Ovary (tissue), 10 donors: ENCODE measurements around the gene MED22. TPM values are rescaled to one million over a fixed set of nuclear protein-coding genes. Genes with fewer than 3 reads are reported as not detected.

Source experiments
- DNase-seq, 5 donors: peaks; one replicate each; pipeline ENCODE4 v3.0.0-alpha.2; 2019 to 2020
- H3K27ac ChIP-seq, 2 donors: fragments of 200-600 bp; one replicate each; pipeline versions ENCODE4 v1.5.1 to v1.8.0; 2019 to 2022
- H3K27me3 ChIP-seq: fragments of 200-600 bp; one replicate; pipeline ENCODE4 v1.8.0; 2022
- H3K36me3 ChIP-seq: fragments of 200-600 bp; sonication (generic); one replicate; pipeline ENCODE4 v1.5.1; 2019
- H3K4me1 ChIP-seq: one replicate; pipeline ENCODE4 v1.8.1; 2013; ENCODE audit warnings: mild to moderate bottlenecking, moderate library complexity; ENCODE audit not compliant: insufficient read depth
- H3K4me3 ChIP-seq: fragments of 200-600 bp; sonication (generic); one replicate; pipeline ENCODE4 v1.5.1; 2017
- H3K9me3 ChIP-seq, 2 donors: fragments of 200-600 bp in 1 of 2; sonication (generic) in 1 of 2; one replicate each; pipeline versions ENCODE4 v1.5.1 to v1.8.1; 2013 to 2019; ENCODE audit warnings: mild to moderate bottlenecking in 1 of 2, moderate library complexity in 1 of 2
- CTCF ChIP-seq, 3 donors: fragments of 450-650 bp in 2 of 3; fragments of 200-600 bp in 1 of 3; IDR thresholded peaks; one replicate each; pipeline versions ENCODE4 v1.5.1 to v1.8.0; 2016 to 2022; ENCODE audit warnings: antibody characterized with exemption in 3 of 3, mild to moderate bottlenecking in 1 of 3
- EP300 ChIP-seq: sonication (generic); formaldehyde crosslinking; IDR thresholded peaks from one replicate; pipeline ENCODE4 v1.6.1; 2017; ENCODE audit warnings: antibody characterized with exemption
- POLR2A ChIP-seq: fragments of 450-650 bp; IDR thresholded peaks from one replicate; pipeline ENCODE4 v1.6.1; 2017; ENCODE audit warnings: antibody characterized with exemption, mild to moderate bottlenecking, moderate library complexity
- WGBS, 3 donors: extraction: QIAGEN DNeasy Blood & Tissue Kit in 1 of 3; methylation state at CpG; one replicate each; pipeline versions ENCODE4 v1.1.5 to v1.1.7; 2013 to 2017; 5-methylcytosine and 5-hydroxymethylcytosine counted together
- intact Hi-C, 4 donors: fragments of 100-400 bp; cut with DNase I; formaldehyde crosslinking; loops; one replicate each; pipeline versions ENCODE4 v1.11.0 to v1.15.1; 2022 to 2023
- long read RNA-seq, 3 donors: library from polyadenylated mRNA in 2 of 3; unstranded in 2 of 3; transcript quantifications; one replicate each; pipeline ENCODE4 v2.0.0 and lab custom pipeline, GENCODE V29; 2021 to 2026
- polyA plus RNA-seq, 2 donors: library from polyadenylated mRNA; stranded (reverse); fragments of 200-250 nt in 1 of 2; fragments of 350-450 nt in 1 of 2; fragmentation: Illumina TruSeq in 1 of 2; extraction: RNeasy Lipid Tissue Mini Kit (QIAGEN cat#74804) in 1 of 2; gene quantifications; one replicate each; pipeline ENCODE4 v1.2.3, GENCODE V29; 2013 to 2014
- total RNA-seq, 7 donors: library from RNA; depleted of rRNA in 2 of 7; stranded (reverse); fragments of >200 nt in 2 of 7; fragmentation: NEBNext Ultra II Directional in 3 of 7; extraction: Animal tissue kit (Norgen Biotek cat#: 25700) in 3 of 7; gene quantifications; one replicate each; pipeline versions ENCODE4 v1.1.0 to v1.2.4, GENCODE V29; 2016 to 2023
- donor health status: DM: no; HTN: no; CAD: no; lungs with moderate emphysema.
- donor health status: DM: no; HTN: no; CAD: no.
- donor health status: Bipolar disorder and iron deficiency.
- donor health status: DM: yes; HTN: yes; CAD: no.
- donor health status: DM: no; HTN: no; CAD: no.
- donor health status: DM: yes; HTN: yes; CAD: no.

The MED22 gene
- 10 to 100 TPM; 20.6 to 43.8 (median 38.7) TPM for total RNA-seq
- polyA plus RNA-seq: 10 to 100 TPM in 1 of 2 donors, 1 to 10 TPM in 1; 8.3 to 24.5 TPM
- long read RNA-seq, donor 1, transcript MED22-209 (4 exons, 3,867 nt): major isoform, 18 of 96 reads
- long read RNA-seq, donor 1, partial matches to known transcripts: 74 of 96 reads
- long read RNA-seq, donor 1, other reads (novel, unspliced or antisense): 3 of 96 reads
- long read RNA-seq, donor 2, transcript MED22-209 (4 exons, 3,867 nt): major isoform, 6 of 5,173 reads
- long read RNA-seq, donor 2, partial matches to known transcripts: 4,988 of 5,173 reads
- long read RNA-seq, donor 2, other reads (novel, unspliced or antisense): 176 of 5,173 reads
- long read RNA-seq, donor 3, transcript MED22-209 (4 exons, 3,867 nt): major isoform, 31 of 70 reads
- long read RNA-seq, donor 3, partial matches to known transcripts: 2 of 70 reads
- long read RNA-seq, donor 3, other reads (novel, unspliced or antisense): 35 of 70 reads

- Histone ChIP-seq H3K36me3 (no peaks in the 10 kb centered on the region), H3K4me1 (peaks cover 5% of the 10 kb centered on the region), H3K9me3 (no peaks in the 10 kb centered on the region), H3K27ac (peak within 1 kb of the TSS; percentile 77 to 87), H3K27me3 (no peaks in the 10 kb centered on the region), H3K4me3 (peak within 1 kb of the TSS; percentile 90)
- 0% methylated on average over 57 to 64 of the region's 64 CpGs for WGBS, 3 donors
- intact Hi-C loops: no loop called here
- TF ChIP-seq CTCF (IDR thresholded peaks at IDR 0.05) (peak in 2 of 3 donors; percentile 9 to 46), EP300 (no peak), POLR2A (peak; percentile 90)
- DNase-seq: peak; percentile 89 to 96 (median 95)
Measured at GRCh38 chr9:133347985-133348717, at the start of gene MED22, which contains the start of gene RPL7A. TSS of gene MED22 (minus strand) at chr9:133348131. CDS start at chr9:133346662, 1,469 bp downstream. TSS of gene RPL7A (plus strand) at chr9:133348218. CDS start at chr9:133348244, 26 bp downstream.

GRCh38 chr9:133397370-133397769, 49.4 kb upstream of the MED22 start:
- no peaks in the 10 kb centered on the region for H3K4me1 ChIP-seq
- 69 to 79% (median 78%) methylated on average over 6 of the region's 6 CpGs for WGBS, 3 donors
- H3K27me3 ChIP-seq: no peaks in the 10 kb centered on the region
- no peaks in the 10 kb centered on the region for H3K9me3 ChIP-seq
- intact Hi-C loops: no loop called here
- no peaks in the 10 kb centered on the region for H3K36me3 ChIP-seq
- no peak overlapping the region for H3K27ac ChIP-seq
- H3K4me3 ChIP-seq: no peak overlapping the region
- DNase-seq: no peak
- TF ChIP-seq CTCF (IDR thresholded peaks at IDR 0.05) (no peak), EP300 (no peak), POLR2A (no peak)

GRCh38 chr9:133396952-133397351, 49.0 kb upstream of the MED22 start:
- intact Hi-C loops: no loop called here
- Histone ChIP-seq H3K27me3 (no peaks in the 10 kb centered on the region), H3K4me1 (no peaks in the 10 kb centered on the region), H3K27ac (no peak overlapping the region), H3K36me3 (no peaks in the 10 kb centered on the region), H3K9me3 (no peaks in the 10 kb centered on the region), H3K4me3 (no peak overlapping the region)
- no peak for TF ChIP-seq EP300
- TF ChIP-seq CTCF (IDR thresholded peaks at IDR 0.05): no peak
- no peak for TF ChIP-seq POLR2A
- DNase-seq: no peak
- 17 to 29% (median 20%) methylated on average over 14 of the region's 14 CpGs for WGBS, 3 donors

GRCh38 chr9:133394687-133395271, 46.8 kb upstream of the MED22 start:
- no peaks in the 10 kb centered on the region for H3K27me3 ChIP-seq
- WGBS, 3 donors: 8 to 21% (median 11%) methylated on average over 8 of the region's 8 CpGs
- intact Hi-C loops: no loop called here

More at GRCh38 chr9:133394687-133395271, 46.8 kb upstream of the MED22 start:
- TF ChIP-seq POLR2A (no peak), EP300 (no peak), CTCF (IDR thresholded peaks at IDR 0.05) (no peak)
- Histone ChIP-seq H3K4me1 (no peaks in the 10 kb centered on the region), H3K9me3 (no peaks in the 10 kb centered on the region), H3K4me3 (no peak overlapping the region), H3K27ac (no peak overlapping the region), H3K36me3 (no peaks in the 10 kb centered on the region)
- no peak for DNase-seq
